HG03135 (cell line): ENCODE measurements around the gene LRRC8C.
"Not testable (repeated sequence)": the region's sequence is repeated elsewhere in the genome, so short reads cannot be mapped to it uniquely, and the experiment has no call there.

Experiments
- ATAC-seq: cut with Tn5 transposase; IDR thresholded peaks from one replicate; pipeline ENCODE4 v1.9.1; 2021; ENCODE audit warnings: mild to moderate bottlenecking, moderate library complexity; ENCODE audit not compliant: unreplicated experiment

Gene LRRC8C

GRCh38 chr1:89607586-89608318, 25.2 kb upstream of the LRRC8C start:
- no peak for ATAC-seq

DNA sequence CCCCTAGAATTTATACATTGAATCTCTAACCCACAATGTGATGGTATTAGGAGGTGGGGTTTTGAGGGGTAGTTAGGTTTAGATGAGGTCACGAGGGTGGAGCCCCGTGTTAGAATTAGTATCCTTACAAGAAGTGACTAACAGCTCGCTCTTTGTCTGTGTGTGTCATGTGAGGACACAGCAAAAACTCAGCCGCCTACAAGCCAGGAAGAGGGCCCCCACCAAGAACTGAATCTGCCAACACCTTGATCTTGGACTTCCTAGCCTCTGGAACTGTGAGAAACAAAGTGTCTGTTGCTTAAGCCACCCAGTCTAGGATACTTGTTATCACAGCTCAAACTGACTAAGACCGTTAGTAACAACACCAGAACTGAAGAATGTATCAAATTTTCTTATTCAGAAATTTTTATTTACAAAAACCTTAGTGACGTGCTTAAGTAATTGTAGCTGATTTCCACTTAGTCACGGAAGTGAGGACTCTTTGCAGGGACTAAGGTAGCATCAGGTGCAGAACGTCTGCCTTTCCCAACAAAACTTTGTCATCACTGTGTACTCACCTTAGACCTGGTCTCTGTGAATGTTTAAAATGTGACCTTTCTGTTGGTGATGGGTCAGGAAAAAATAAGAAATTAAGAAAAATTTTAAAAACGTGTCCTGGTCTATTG, 24.5 kb upstream of the LRRC8C start:
- no peak for ATAC-seq

DNA sequence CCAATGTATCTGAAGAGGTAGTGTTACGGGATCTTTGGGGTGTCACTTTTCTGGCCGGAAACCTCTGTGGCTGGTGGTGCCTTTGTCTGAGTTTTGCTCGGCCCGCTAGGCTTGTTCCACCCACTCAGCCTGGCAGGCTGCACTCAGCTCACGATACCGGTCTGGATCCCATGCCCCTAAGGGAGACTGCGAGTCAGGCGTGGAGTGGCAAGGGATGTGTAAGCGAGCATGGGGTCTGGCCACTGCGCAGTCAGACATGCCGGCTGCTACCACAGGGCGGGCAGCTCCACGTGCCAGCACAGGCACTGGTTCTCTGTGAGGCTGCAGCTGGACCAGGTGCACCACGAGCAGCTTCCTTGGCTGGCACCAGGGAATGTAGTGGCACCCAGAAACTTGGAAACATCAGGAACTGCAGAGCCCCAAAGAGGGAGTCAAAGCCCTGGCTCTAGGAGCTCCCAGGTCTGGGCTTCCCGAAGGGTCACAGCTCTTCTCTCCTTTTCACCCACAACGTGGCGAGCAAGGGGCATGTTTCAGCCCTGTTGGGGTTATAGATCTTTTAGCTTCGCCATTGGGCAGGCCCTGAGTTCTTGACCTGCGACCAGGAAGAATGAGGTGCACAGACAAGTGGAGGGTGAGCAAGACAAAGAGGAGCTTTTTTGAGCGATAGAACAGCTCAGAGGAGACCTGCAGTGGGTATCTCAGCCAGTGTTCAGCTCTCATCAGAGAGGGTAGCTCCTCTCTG, 23.8 kb upstream of the LRRC8C start:
- ATAC-seq: no peak

DNA sequence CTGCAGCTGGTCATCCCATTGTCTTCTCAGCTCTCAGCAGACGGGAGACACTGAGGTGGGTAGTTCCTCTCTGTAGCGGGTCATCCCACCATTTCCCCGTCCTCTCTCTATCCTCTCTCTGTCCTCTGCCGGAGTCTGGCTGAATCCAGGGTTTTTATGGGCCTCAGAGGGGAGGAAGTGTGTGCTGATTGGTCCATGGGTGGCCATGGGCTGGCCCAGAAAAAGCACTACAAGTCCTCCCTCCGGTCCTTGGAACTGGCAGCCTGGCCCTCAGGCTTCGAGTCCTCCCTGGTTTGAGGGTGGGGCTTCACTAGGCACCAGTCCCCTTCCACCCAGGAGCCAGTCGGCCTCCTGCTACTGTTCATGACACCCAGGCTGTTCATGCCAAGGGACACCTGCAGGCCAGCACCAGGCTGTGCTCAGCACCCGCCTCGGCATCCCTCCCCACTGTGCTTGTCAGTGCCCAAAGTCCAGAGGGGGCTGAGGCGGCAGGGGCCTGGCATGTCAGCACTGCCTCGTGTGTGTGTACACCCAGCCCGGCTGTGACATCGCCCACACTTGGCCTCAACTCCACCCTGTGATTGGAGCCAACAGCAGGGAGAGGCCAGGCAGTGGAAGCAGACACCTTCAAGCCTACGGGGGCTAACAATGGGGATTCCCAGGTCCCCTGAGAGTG, 23.0 kb upstream of the LRRC8C start:
- no peak for ATAC-seq

DNA sequence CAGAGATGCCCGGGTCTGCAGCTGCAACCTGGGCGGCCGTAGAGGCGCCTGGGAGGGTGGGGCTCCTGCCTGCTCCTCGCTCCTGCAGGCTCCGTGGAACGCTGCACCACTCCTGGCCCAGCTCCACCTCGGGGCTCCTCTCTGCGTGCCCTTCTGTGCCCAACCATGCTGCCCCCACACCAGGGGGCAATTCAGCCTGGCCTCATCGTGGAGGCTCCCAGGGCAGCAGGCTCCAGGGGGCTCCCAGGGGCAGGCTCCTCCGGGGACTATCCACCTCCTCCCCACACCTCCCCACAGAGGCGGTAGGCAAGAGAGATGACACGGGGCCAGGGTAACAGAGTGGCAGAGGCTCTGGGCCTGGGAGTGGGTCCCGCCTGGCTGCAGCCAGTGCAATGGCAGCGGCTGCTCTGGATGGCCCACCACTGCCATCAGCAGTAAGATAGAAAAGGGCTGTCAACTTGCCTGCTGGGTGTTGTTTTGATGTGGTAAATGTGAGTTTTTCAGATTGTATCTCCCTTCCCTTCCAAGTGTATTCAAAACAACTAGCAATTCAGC, 22.4 kb upstream of the LRRC8C start:
- ATAC-seq: no peak

GRCh38 chr1:89611721-89612120, 21.2 kb upstream of the LRRC8C start:
- ATAC-seq: peak; percentile 95

- no peak for ATAC-seq
Observed at GRCh38 chr1:89613928-89614327, 19.0 kb upstream of the LRRC8C start.

DNA sequence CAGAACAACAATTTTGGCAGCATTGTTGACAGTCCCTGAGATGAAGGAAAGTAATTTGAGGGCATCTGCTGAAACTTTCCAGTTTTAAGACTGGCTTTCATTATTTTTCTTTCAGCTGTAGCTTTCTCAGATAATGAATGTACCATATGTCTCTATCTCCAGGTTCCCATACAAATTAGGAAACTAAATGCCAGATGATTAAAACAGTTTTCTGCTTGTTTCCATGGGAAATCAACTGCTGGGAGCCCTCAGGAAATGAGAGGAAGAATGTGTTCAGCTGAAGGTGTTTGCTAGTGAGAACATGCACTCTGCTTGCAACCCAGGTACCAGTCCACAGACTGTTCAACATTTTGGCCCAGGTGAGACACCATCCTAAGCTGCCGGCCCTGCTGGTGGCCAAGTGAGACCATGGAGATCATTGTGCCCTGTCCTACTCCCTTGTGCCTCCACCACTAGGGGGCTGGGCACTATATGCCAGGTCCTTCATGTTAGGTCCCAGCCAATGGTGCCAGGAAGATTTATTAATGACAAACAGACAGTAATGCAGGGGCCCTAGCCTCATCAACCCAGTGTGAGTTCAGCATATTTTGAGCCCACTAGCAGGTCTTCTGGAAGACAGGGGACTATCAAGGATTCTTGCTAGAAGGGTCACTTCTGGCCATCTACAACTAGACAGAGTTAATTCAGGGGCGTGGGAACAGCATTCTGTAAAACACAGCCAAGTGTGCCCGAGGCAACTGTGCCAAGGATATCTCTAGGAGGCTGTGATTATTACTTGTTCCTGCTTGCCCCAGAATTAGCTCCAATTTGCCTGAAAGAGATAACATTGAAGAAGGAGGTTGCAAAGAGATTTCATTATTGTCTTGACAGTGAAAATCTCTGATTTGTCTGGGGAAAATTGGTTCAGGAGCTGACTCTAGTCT, 17.0 kb upstream of the LRRC8C start:
- no peak for ATAC-seq

GRCh38 chr1:89616844-89617627, 15.9 kb upstream of the LRRC8C start:
- no peak for ATAC-seq

DNA sequence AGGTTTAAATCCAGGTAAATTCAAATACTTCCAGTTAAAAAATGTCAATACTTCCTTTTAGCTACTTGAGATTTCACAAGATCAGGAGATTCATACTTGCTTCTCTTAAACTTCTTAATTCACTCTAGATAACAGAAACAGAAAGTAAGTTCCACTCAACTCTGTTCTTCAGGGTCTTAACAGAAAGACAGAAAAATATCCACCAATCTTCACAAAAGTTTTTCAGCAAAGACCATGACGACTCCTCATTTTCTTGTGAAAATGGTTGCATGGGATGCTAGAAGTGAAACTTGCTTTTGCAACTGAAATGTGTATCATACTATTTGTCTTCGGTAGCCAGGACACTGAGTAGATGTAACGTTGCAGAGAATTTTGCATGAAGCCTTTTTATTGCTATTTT, 12.3 kb upstream of the LRRC8C start:
- no peak for ATAC-seq

- no peak for ATAC-seq
Observed at GRCh38 chr1:89622895-89623294, 10.0 kb upstream of the LRRC8C start.

DNA sequence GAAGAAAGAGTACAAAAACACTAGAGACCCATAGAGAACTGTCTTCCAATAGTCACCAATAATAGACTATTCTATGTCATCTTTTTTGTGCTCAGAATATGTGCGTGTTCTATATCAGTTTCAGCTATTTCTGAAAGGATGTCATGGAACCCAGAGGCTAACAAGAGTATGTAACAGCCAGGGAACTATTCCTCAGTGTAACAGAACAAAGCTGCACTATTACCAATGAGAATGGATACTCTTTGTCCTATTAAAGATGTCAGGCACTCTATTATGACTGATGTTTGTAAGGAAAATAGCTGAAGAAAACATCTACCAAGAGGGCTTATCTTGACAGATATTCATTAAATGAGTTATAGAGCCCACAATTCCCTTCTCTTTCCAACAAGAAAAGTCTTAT, 8.6 kb upstream of the LRRC8C start:
- ATAC-seq: no peak

GRCh38 chr1:89624715-89625323, 8.1 kb upstream of the LRRC8C start:
- no peak for ATAC-seq

- no peak for ATAC-seq
Observed at GRCh38 chr1:89627596-89627962, 5.3 kb upstream of the LRRC8C start.

GRCh38 chr1:89629146-89629545, 3.8 kb upstream of the LRRC8C start:
- no peak for ATAC-seq

- ATAC-seq: not testable (repeated sequence)
Observed at GRCh38 chr1:89629600-89629999, 3.3 kb upstream of the LRRC8C start.

DNA sequence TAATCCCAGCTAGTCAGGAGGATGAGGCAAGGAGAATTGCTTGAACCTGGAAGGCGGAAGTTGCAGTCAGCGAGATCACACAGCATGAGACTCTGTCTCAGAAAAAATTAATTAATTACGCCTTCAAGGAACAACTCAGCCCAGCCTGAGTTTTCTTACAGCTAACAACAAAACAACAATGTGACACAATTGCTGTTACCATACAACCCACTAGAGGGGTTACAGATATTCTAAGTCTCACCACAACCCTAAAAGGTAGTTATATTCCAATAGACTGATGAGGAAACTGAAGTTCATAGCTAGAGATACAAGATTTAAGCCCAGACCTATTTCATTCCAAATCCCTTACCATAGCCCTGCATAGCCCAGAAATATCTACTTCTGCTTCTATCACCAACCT, 2.9 kb upstream of the LRRC8C start:
- ATAC-seq: no peak

GRCh38 chr1:89631816-89632656, 884 bp upstream of the LRRC8C start:
- ATAC-seq: no peak
